Body of pancreas (tissue), 4 donors: ENCODE results near the gene CHN2. TPM values are rescaled to one million over a fixed set of nuclear protein-coding genes. Genes with fewer than 3 reads are reported as not detected.

Source experiments
- ATAC-seq: fragments of 150-250 bp; one replicate; pipeline ENCODE4 v1.9.1; 2016
- DNase-seq, 4 donors: peaks; one replicate each; pipeline ENCODE4 v3.0.0-alpha.2; 2019
- H3K27ac ChIP-seq, 4 donors: fragments of 200-600 bp; sonication (generic); 1 replicate in 3 of 4; 2 replicates in 1 of 4; pipeline versions ENCODE4 v1.5.1 to v1.6.1; 2016 to 2019; ENCODE audit warnings: mild to moderate bottlenecking in 1 of 4, mixed read lengths in 1 of 4, moderate library complexity in 1 of 4
- H3K27me3 ChIP-seq, 2 donors: fragments of 200-600 bp; sonication (generic); one replicate each; pipeline ENCODE4 v1.6.0; 2016; ENCODE audit warnings: mild to moderate bottlenecking in 1 of 2
- H3K36me3 ChIP-seq, 2 donors: fragments of 200-600 bp; sonication (generic); replicated peaks in 1 of 2; 2 replicates each; pipeline ENCODE4 v1.5.1; 2016; ENCODE audit warnings: low read depth in 2 of 2; ENCODE audit not compliant: insufficient read depth in 1 of 2
- H3K4me1 ChIP-seq: fragments of 200-600 bp; sonication (generic); one replicate; pipeline ENCODE4 v1.6.0; 2016
- H3K4me3 ChIP-seq, 2 donors: fragments of 200-600 bp; sonication (generic); 1 replicate in 1 of 2; 2 replicates in 1 of 2; pipeline ENCODE4 v1.5.1; 2016 to 2019
- H3K9me3 ChIP-seq, 3 donors: fragments of 200-600 bp; sonication (generic); 1 replicate in 2 of 3; 2 replicates in 1 of 3; pipeline ENCODE4 v1.5.1; 2016
- CTCF ChIP-seq, 7 experiments: fragments of 450-650 bp in 4 of 7; fragments of 200-600 bp in 3 of 7; sonication (generic) in 3 of 7; IDR thresholded peaks; one replicate each; pipeline ENCODE4 v1.5.1; 2016 to 2019; ENCODE audit warnings: antibody characterized with exemption in 7 of 7
- POLR2A ChIP-seq, 3 donors: fragments of 450-650 bp; IDR thresholded peaks; one replicate each; pipeline ENCODE4 v1.6.1; 2016; ENCODE audit warnings: antibody characterized with exemption in 3 of 3, mild to moderate bottlenecking in 2 of 3
- WGBS, 2 donors: methylation state at CpG; one replicate each; pipeline ENCODE4 v1.1.5; 2017; 5-methylcytosine and 5-hydroxymethylcytosine counted together
- intact Hi-C: fragments of 100-400 bp; cut with DNase I; formaldehyde crosslinking; loops from one replicate; pipeline ENCODE4 v1.15.1; 2023
- total RNA-seq, 2 donors: library from RNA; depleted of rRNA; stranded (reverse); fragments of >200 nt; gene quantifications; one replicate each; pipeline ENCODE4 v1.1.0, GENCODE V29; 2016

Gene CHN2
- total RNA-seq, 2 donors from 2014 or later = 55.7 to 58.6 TPM

GRCh38 chr7:29346231-29346978, 151.8 kb downstream of the CHN2 start:
- no peak for ATAC-seq
- intact Hi-C loops = no loop called here
- Histone ChIP-seq H3K9me3 (no peaks in the 10 kb centered on the region), H3K27me3 (no peaks in the 10 kb centered on the region), H3K27ac (peak overlapping the region in 1 of 4 donors; percentile 1), H3K4me3 (no peak overlapping the region), H3K4me1 (peaks cover 40% of the 10 kb centered on the region), H3K36me3 (no peaks in the 10 kb centered on the region)
- TF ChIP-seq CTCF (IDR thresholded peaks at IDR 0.05) (no peak), POLR2A (IDR thresholded peaks at IDR 0.05) (no peak)
- no peak for DNase-seq
- 64 to 66% methylated on average over 8 of the region's 8 CpGs for WGBS, 2 donors

DNA sequence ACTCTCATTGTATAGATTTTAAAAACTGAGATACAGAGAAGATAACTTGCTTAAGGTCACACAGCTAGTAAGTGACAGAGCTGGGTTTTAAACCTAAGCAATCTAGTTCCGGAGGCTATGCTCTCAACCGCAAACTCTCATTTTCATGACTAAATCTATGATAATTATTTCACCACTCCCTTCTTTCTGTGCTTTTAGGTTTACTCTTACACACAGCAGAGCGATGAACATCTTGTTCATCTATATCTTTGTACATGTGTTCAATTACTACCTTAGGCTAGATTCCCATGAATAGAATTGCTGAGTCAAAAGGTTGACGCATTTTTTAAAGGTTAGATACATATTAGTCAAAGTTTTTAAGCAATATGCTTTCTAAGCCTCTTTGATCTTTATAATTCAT, 154.8 kb downstream of the CHN2 start:
- DNase-seq = no peak
- H3K27ac ChIP-seq = peak overlapping the region in 1 of 4 donors; percentile 16
- H3K9me3 ChIP-seq = no peaks in the 10 kb centered on the region
- TF ChIP-seq POLR2A (IDR thresholded peaks at IDR 0.05) (no peak), CTCF (IDR thresholded peaks at IDR 0.05) (no peak)
- 43 to 46% methylated on average over 4 of the region's 4 CpGs for WGBS, 2 donors
- ATAC-seq = no peak
- no peak overlapping the region for H3K4me3 ChIP-seq
- intact Hi-C loops = no loop called here
- no peaks in the 10 kb centered on the region for H3K36me3 ChIP-seq
- H3K4me1 ChIP-seq = peaks cover 41% of the 10 kb centered on the region
- H3K27me3 ChIP-seq = no peaks in the 10 kb centered on the region

DNA sequence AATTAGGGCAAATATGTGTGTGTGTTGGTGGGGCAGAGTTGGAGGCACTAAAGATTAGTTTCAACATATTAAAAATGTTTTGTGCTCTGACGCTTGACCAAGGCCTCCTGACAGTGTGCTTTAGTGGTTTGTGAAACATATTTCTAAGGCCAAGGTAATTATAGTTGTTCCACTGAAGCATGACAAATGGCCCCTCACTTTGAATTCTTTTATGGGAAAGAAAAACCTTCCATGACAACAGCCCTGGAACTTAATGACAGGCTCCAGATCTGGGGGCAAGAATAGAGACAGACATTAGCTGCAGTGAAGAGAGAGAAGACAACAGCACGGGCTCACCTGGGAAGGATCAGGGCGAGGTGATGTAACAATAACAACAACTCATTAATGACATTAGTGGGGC, 155.8 kb downstream of the CHN2 start:
- no peak for DNase-seq
- intact Hi-C loops = no loop called here
- Histone ChIP-seq H3K4me1 (peaks cover 41% of the 10 kb centered on the region), H3K27ac (peak overlapping the region in 2 of 4 donors; percentile 26 to 28), H3K27me3 (no peaks in the 10 kb centered on the region), H3K4me3 (no peak overlapping the region), H3K36me3 (no peaks in the 10 kb centered on the region), H3K9me3 (no peaks in the 10 kb centered on the region)
- TF ChIP-seq CTCF (IDR thresholded peaks at IDR 0.05) = no peak
- no peak for TF ChIP-seq POLR2A (IDR thresholded peaks at IDR 0.05)
- no peak for ATAC-seq
- WGBS, 2 donors = 77% methylated on average over 3 of the region's 3 CpGs

GRCh38 chr7:29352041-29352440, 157.5 kb downstream of the CHN2 start:
- no peaks in the 10 kb centered on the region for H3K27me3 ChIP-seq
- intact Hi-C loops = no loop called here
- peaks cover 32% of the 10 kb centered on the region for H3K4me1 ChIP-seq
- 42 to 62% methylated on average over 4 of the region's 4 CpGs for WGBS, 2 donors
- H3K27ac ChIP-seq = no peak overlapping the region
- no peaks in the 10 kb centered on the region for H3K36me3 ChIP-seq
- H3K9me3 ChIP-seq = no peaks in the 10 kb centered on the region
- ATAC-seq (no peak), DNase-seq (no peak)
- no peak overlapping the region for H3K4me3 ChIP-seq
- TF ChIP-seq CTCF (IDR thresholded peaks at IDR 0.05) (no peak), POLR2A (IDR thresholded peaks at IDR 0.05) (no peak)

- intact Hi-C loops = no loop called here
These were observed 159.2 kb downstream of the CHN2 start for GRCh38 chr7:29353810-29354209.

More at GRCh38 chr7:29353810-29354209, 159.2 kb downstream of the CHN2 start:
- no peaks in the 10 kb centered on the region for H3K36me3 ChIP-seq
- peaks cover 31% of the 10 kb centered on the region for H3K4me1 ChIP-seq
- no peak overlapping the region for H3K4me3 ChIP-seq
- no peaks in the 10 kb centered on the region for H3K9me3 ChIP-seq
- ATAC-seq (no peak), DNase-seq (no peak)
- WGBS, 2 donors = 75 to 78% methylated on average over 5 of the region's 5 CpGs
- no peak overlapping the region for H3K27ac ChIP-seq
- TF ChIP-seq POLR2A (IDR thresholded peaks at IDR 0.05) (no peak), CTCF (IDR thresholded peaks at IDR 0.05) (no peak)
- H3K27me3 ChIP-seq = no peaks in the 10 kb centered on the region
